Suprapubic skin (tissue), 4 donors: ENCODE results near the gene TNFRSF13B.
"Not testable (repeated sequence)": the region's sequence is repeated elsewhere in the genome, so short reads cannot be mapped to it uniquely, and the experiment has no call there.

Experiments
- CTCF ChIP-seq, 2 donors: fragments of 200-600 bp in 1 of 2; fragments of 450-650 bp in 1 of 2; sonication (generic) in 1 of 2; IDR thresholded peaks; one replicate each; pipeline ENCODE4 v1.5.1; 2016 to 2019; ENCODE audit warnings: antibody characterized with exemption in 2 of 2, mild to moderate bottlenecking in 1 of 2, moderate library complexity in 1 of 2
- POLR2A ChIP-seq, 2 donors: fragments of 450-650 bp; IDR thresholded peaks; one replicate each; pipeline ENCODE4 v1.6.1; 2017; ENCODE audit warnings: antibody characterized with exemption in 2 of 2, mild to moderate bottlenecking in 2 of 2, moderate library complexity in 2 of 2
- POLR2AphosphoS5 ChIP-seq, 3 donors: sonication (generic); formaldehyde crosslinking; IDR thresholded peaks; one replicate each; pipeline ENCODE4 v1.6.1; 2017; ENCODE audit warnings: antibody characterized with exemption in 3 of 3

DNA sequence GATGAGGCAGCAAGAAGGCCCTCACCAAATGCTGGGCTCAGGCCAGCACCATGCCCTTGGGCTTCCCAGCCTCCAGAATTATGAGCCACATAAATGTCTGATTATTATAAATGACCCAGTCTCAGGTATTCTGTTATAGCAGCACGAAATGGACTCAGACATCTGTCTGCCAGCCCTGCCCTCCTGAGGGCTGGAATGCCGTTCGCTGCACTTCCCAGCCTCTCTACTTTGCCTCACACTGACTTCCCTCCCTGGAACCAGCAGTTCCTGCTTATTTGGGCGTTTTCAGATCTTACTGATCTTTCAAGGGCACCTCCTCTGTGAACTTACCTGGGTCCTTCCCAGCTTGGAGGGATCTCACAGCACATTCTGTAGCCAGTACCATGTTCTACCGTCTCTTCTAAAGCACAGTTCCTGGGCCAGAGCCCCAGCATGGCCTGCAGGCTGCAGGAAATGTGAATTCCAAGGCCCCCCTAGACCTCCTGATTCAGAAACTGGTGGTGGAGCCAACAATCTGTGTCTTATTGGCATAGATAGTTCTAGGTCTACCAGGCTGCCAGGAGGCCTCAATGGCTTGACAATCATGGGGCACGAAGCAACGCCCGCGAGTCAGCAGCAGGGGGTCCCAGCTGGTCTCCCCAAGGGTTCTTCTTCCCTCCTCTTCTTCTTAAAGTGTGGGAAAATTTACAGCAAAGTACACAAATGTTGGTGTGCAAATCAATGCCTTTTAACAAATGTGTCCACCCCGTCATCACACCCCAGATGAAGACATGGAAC is 36.9 kb upstream of the TNFRSF13B start:
- not testable (repeated sequence) for TF ChIP-seq CTCF, POLR2AphosphoS5, POLR2A (IDR thresholded peaks at IDR 0.05)
